Activated naive CD4-positive, alpha-beta T cell treated with anti-CD3 and anti-CD28 coated beads, Interleukin-2, amount 10 ng/mL, durations not matched to agents 5 hours and 36 hours (primary cell): ENCODE data around the gene FBXO48. TPM values are rescaled to one million over a fixed set of nuclear protein-coding genes. Genes with fewer than 3 reads are reported as not detected.

Source experiments
- total RNA-seq, 2 experiments: library from RNA; stranded (reverse); gene quantifications; one replicate each; pipeline ENCODE4 v1.2.3, GENCODE V29; 2021

FBXO48 gene, protein sequence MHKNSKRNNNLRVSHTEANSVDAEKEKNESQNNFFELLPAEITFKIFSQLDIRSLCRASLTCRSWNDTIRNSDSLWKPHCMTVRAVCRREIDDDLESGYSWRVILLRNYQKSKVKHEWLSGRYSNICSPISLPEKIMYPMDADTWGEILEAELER
- 1 to 10 TPM; 2.4 to 2.6 TPM for total RNA-seq

GRCh38 chr2:68467077-68467960 lies at the start of gene FBXO48, which contains the start of gene APLF:
Gene FBXO48 (minus strand): TSS chr2:68467294. CDS start chr2:68465145, 2,149 bp downstream.
Gene APLF (plus strand): TSS chr2:68467585. CDS start chr2:68467732, 147 bp downstream.

Other genes with a start within 250 kb of the FBXO48 start
- gene PPP3R1, start 214.8 kb downstream of the FBXO48 start, total RNA-seq, result 10 to 100 TPM; 70.1 to 71.8 TPM
- gene CNRIP1, start 147.3 kb downstream of the FBXO48 start, total RNA-seq, result not detected
- 1 to 10 TPM; 1.4 to 1.9 TPM for gene PLEK, start 102.0 kb downstream of the FBXO48 start, total RNA-seq
- 1 to 10 TPM; 3.3 to 3.5 TPM for gene APLF, start 291 bp upstream of the FBXO48 start, total RNA-seq
- gene PROKR1, start 176.3 kb upstream of the FBXO48 start, total RNA-seq, result not detected